ENCODE results near the gene KNSTRN. TPM values are rescaled to one million over a fixed set of nuclear protein-coding genes. Genes with fewer than 3 reads are reported as not detected.

Gene KNSTRN
- total and polyA plus RNA-seq, 8 donors, result 2.2 to 8.4 (median 3.5) TPM

DNA sequence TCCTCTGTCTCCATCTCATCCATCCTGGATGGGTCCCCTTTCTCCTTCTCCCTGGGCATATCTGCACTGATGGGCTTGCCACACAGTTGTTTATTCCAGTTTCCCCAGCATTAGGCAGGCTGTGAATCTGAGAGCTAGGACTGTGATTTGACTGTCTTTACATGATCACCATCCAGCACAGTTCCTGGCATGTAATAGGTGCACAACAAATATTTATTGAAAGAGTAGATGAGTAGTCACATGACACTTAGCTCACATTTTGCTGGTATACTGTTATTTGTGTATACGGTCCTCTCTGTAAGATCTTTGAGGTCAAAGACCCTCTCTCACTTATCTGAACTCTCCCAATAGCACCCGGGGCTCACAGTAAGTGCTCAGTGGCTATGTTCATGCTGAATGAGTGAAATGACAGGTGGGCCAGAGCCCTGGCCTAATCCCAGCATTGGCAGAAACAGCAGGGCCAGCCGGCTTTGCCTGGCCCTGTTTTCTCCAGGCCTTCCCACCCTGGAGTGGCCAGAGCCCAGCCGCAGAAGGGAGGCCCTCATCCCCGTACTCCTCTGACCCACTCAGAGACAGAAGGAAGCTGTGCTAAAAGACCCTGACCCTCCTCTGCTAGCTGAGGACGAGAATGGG is 42.1 kb downstream of the KNSTRN start:
- H3K27me3 ChIP-seq, result no peaks in the 10 kb centered on the region
- H3K4me3 ChIP-seq, result no peak overlapping the region
- H3K9me3 ChIP-seq, result no peaks in the 10 kb centered on the region
- no peaks in the 10 kb centered on the region for H3K36me3 ChIP-seq
- ATAC-seq (no peak), DNase-seq (no peak), FAIRE-seq (no peak)
- 86 to 87% methylated on average over 6 of the region's 6 CpGs for WGBS, 2 donors
- no peak overlapping the region for H3K27ac ChIP-seq
- TF ChIP-seq, protein P1, sequence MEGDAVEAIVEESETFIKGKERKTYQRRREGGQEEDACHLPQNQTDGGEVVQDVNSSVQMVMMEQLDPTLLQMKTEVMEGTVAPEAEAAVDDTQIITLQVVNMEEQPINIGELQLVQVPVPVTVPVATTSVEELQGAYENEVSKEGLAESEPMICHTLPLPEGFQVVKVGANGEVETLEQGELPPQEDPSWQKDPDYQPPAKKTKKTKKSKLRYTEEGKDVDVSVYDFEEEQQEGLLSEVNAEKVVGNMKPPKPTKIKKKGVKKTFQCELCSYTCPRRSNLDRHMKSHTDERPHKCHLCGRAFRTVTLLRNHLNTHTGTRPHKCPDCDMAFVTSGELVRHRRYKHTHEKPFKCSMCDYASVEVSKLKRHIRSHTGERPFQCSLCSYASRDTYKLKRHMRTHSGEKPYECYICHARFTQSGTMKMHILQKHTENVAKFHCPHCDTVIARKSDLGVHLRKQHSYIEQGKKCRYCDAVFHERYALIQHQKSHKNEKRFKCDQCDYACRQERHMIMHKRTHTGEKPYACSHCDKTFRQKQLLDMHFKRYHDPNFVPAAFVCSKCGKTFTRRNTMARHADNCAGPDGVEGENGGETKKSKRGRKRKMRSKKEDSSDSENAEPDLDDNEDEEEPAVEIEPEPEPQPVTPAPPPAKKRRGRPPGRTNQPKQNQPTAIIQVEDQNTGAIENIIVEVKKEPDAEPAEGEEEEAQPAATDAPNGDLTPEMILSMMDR (IDR thresholded peaks at IDR 0.05), result no peak
- H3K4me1 ChIP-seq, result peaks cover 22 to 26% (median 22%) of the 10 kb centered on the region in 3 donors
- intact Hi-C loops (cut with DNase I), result loop anchor here in 2 of 3 donors (5.0 to 10.0 kb wide), 4 partner anchors 77 to 147 kb away; partner anchors contain the start of genes ANKRD63 (in 1 of the 2) and CCDC9B (in 1 of the 2)

DNA sequence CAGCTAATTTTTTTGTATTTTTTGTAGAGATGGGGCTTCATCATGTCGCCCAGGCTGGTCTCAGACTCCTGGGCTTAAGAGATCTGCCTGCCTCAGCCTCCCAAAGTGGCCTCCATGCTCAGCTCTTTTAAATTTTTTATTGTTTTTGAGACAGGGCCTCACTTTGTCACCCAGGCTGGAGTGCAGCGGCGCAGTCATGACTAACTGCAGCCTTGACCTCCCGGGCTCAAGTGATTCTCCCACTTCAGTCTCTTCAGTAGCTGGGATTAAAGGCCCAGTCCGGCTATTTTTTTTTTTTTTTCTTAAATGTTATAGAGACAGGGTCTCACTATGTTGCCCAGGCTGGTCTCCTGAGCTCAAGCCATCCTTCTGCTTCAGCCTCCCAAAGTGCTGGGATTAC is 43.2 kb downstream of the KNSTRN start:
- no peak for ATAC-seq
- DNase-seq, result no peak
- no peaks in the 10 kb centered on the region for H3K36me3 ChIP-seq
- H3K27ac ChIP-seq, result no peak overlapping the region
- TF ChIP-seq, protein P1 (IDR thresholded peaks at IDR 0.05), result no peak
- peaks cover 12 to 17% (median 12%) of the 10 kb centered on the region in 3 donors for H3K4me1 ChIP-seq
- no peaks in the 10 kb centered on the region for H3K9me3 ChIP-seq
- H3K27me3 ChIP-seq, result no peaks in the 10 kb centered on the region
- no peak overlapping the region for H3K4me3 ChIP-seq
- intact Hi-C loops (cut with DNase I), result loop anchor here in 2 of 3 donors (5.0 to 10.0 kb wide), 3 partner anchors 81 to 148 kb away; partner anchors contain the start of genes ANKRD63 (in 1 of the 2) and CCDC9B (in 1 of the 2)
- FAIRE-seq, result no peak
- WGBS, 2 donors, result 92 to 97% methylated on average over 5 of the region's 5 CpGs

DNA sequence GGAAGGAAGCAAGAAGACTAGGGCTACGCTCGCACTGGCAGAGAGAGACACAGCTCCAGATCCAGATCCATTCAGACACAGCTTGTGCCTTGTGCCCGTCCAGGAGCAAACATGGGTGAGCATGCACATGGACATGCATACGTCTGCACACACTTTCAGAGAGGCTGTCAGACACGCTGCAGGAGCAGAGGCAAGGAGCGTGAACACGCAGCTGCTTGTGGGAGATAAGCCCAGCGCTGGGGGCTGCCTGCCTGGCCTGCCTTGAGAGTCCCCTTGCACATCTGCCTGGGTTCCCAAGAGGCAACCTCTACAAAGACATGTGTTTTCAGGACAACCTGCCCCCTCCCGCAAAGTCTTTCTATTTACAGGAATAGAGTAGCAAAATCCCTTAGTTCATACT is 44.7 kb downstream of the KNSTRN start:
- H3K27ac ChIP-seq, result no peak overlapping the region
- peaks cover 0 to 5% (median 0%) of the 10 kb centered on the region in 3 donors for H3K4me1 ChIP-seq
- DNase-seq (no peak), ATAC-seq (peak in 2 of 4 donors; percentile 29 to 39), FAIRE-seq (no peak)
- no peaks in the 10 kb centered on the region for H3K36me3 ChIP-seq
- H3K4me3 ChIP-seq, result no peak overlapping the region
- no peaks in the 10 kb centered on the region for H3K27me3 ChIP-seq
- TF ChIP-seq, protein P1 (IDR thresholded peaks at IDR 0.05), result no peak
- no peaks in the 10 kb centered on the region for H3K9me3 ChIP-seq
- WGBS, 2 donors, result 37 to 50% methylated on average over 9 of the region's 9 CpGs
- intact Hi-C loops (cut with DNase I), result loop anchor here in 2 of 3 donors (5.0 to 10.0 kb wide), 3 partner anchors 82 to 150 kb away; partner anchors contain the start of genes ANKRD63 (in 1 of the 2) and CCDC9B (in 1 of the 2)

DNA sequence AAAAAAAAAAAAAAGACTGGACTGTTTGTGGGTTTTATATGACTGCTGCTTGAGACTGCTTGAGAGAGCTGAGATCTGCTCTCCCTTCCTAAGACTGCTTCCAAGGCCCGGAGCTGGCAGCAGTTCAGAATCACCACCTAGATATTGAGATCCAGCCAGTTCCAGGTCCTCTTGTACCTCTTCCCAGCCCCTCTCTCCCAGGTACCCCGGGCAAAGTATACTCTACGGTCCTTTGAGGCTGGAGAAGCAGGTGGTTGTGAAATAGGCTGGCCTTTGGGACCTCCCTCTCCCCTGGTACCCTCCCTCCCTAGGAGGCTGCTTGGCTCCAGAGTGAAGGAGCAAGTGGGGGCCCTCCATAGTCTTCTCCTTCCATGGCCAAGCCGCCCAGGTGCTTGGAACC is 45.7 kb downstream of the KNSTRN start:
- 56 to 62% methylated on average over 4 of the region's 4 CpGs for WGBS, 2 donors
- Histone ChIP-seq H3K27me3 (no peaks in the 10 kb centered on the region), H3K9me3 (no peaks in the 10 kb centered on the region), H3K27ac (no peak overlapping the region), H3K4me1 (peaks cover 0 to 5% (median 0%) of the 10 kb centered on the region in 3 donors), H3K36me3 (no peaks in the 10 kb centered on the region), H3K4me3 (no peak overlapping the region)
- intact Hi-C loops (cut with DNase I), result loop anchor here in 2 of 3 donors (5.0 to 10.0 kb wide), 3 partner anchors 83 to 151 kb away; partner anchors contain the start of genes ANKRD63 (in 1 of the 2) and CCDC9B (in 1 of the 2)
- ATAC-seq (no peak), DNase-seq (no peak), FAIRE-seq (no peak)
- TF ChIP-seq, protein P1 (IDR thresholded peaks at IDR 0.05), result no peak
